GM19467 (cell line): Measurements from ENCODE around the gene SAE1.

Source experiments
- ATAC-seq: cut with Tn5 transposase; IDR thresholded peaks from one replicate; pipeline ENCODE4 v1.9.1; 2021; ENCODE audit warnings: mild to moderate bottlenecking, moderate library complexity; ENCODE audit not compliant: unreplicated experiment

The SAE1 gene

DNA sequence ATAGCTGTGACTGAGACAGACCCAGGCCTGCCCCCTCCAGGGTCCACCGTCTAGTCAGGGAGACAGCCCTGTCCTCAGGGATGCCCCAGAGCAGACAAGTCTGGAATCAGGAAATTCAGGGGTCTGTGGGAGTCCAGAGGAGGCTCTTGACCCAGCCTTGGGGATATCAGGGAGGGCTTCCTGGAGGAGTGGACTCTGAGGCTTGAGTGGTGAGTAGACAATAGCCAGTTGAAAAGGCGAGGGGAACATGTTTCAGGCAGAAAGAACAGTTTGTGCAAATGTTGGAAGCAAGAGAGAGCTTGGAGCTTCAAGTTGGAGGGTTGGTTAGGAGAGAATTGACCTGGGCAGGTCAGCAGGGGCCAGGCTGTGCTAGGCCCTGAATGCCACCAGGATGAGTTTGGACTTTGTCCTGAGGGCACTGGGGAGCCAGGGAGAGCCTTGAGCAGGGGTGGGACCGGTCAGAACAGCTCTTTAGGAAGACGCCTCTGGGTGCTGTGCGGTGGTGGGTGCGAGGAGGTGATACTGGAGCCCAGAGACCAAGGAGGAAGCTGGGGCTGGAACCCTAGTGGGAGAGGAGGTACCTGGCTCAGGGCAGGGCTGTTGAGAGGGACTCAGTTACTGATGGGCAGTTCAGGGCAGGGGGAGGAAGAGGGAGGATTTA is 128.4 kb downstream of the SAE1 start:
- no peak for ATAC-seq
